H9 (cell line): ENCODE results near the gene TENM4. TPM values are rescaled to one million over a fixed set of nuclear protein-coding genes. Genes with fewer than 3 reads are reported as not detected.

Experiments
- DNase-seq: peaks from one replicate; pipeline ENCODE4 v3.0.0-alpha.2; 2017
- H2AFZ ChIP-seq: one replicate; pipeline ENCODE4 v1.6.1; 2013; ENCODE audit warnings: mild to moderate bottlenecking, low read length, control low read depth, moderate library complexity
- H2AK5ac ChIP-seq: 2 replicates; pipeline ENCODE4 v1.6.1; 2013; ENCODE audit warnings: low read length, control low read depth, mixed read lengths; ENCODE audit not compliant: insufficient read length
- H2BK120ac ChIP-seq: one replicate; pipeline ENCODE4 v1.6.1; 2013; ENCODE audit warnings: low read depth, mild to moderate bottlenecking, low read length, control low read depth, inconsistent platforms; ENCODE audit not compliant: poor library complexity, severe bottlenecking
- H2BK12ac ChIP-seq: 2 replicates; pipeline ENCODE4 v1.6.1; 2013; ENCODE audit warnings: low read length, control low read depth, mixed read lengths, low read depth; ENCODE audit not compliant: insufficient read length
- H2BK15ac ChIP-seq: 2 replicates; pipeline ENCODE4 v1.6.1; 2013; ENCODE audit warnings: low read depth, low read length, control low read depth
- H2BK20ac ChIP-seq: one replicate; pipeline ENCODE4 v1.6.1; 2013; ENCODE audit warnings: low read depth, mild to moderate bottlenecking, low read length, control low read depth, inconsistent platforms; ENCODE audit not compliant: poor library complexity, severe bottlenecking
- H2BK5ac ChIP-seq: 2 replicates; pipeline ENCODE4 v1.6.1; 2013; ENCODE audit warnings: low read length, control low read depth, mixed read lengths; ENCODE audit not compliant: insufficient read length
- H3K14ac ChIP-seq: 2 replicates; pipeline ENCODE4 v1.6.1; 2013; ENCODE audit warnings: low read length, control low read depth; ENCODE audit not compliant: insufficient read depth
- H3K18ac ChIP-seq: 2 replicates; pipeline ENCODE4 v1.6.1; 2013; ENCODE audit warnings: low read depth, mild to moderate bottlenecking, mixed read lengths, low read length, control low read depth; ENCODE audit not compliant: insufficient read length
- H3K23ac ChIP-seq: 2 replicates; pipeline ENCODE4 v1.6.1; 2013; ENCODE audit warnings: low read length, control low read depth, mixed read lengths, low read depth; ENCODE audit not compliant: insufficient read length
- H3K23me2 ChIP-seq: 2 replicates; pipeline ENCODE4 v1.6.1; 2013; ENCODE audit warnings: low read depth, mild to moderate bottlenecking, mixed read lengths, low read length, control low read depth; ENCODE audit not compliant: insufficient read length, poor library complexity, severe bottlenecking
- H3K27ac ChIP-seq: 2 replicates; pipeline ENCODE4 v1.5.1; 2013; ENCODE audit warnings: low read length, control low read depth, mixed read lengths, low read depth; ENCODE audit not compliant: insufficient read length
- H3K27me3 ChIP-seq: 2 replicates; pipeline ENCODE4 v1.6.1; 2013; ENCODE audit warnings: low read length, control low read depth, inconsistent platforms; ENCODE audit not compliant: insufficient read depth
- H3K4ac ChIP-seq: 2 replicates; pipeline ENCODE4 v1.6.1; 2013; ENCODE audit warnings: low read depth, mild to moderate bottlenecking, control low read depth, inconsistent platforms, low read length, moderate library complexity
- H3K4me1 ChIP-seq: 2 replicates; pipeline ENCODE4 v1.6.1; 2013; ENCODE audit warnings: low read length, control low read depth, inconsistent platforms; ENCODE audit not compliant: insufficient read depth
- H3K4me2 ChIP-seq: 2 replicates; pipeline ENCODE4 v1.6.1; 2013; ENCODE audit warnings: low read length, control low read depth, mixed read lengths; ENCODE audit not compliant: insufficient read length, insufficient read depth
- H3K56ac ChIP-seq: 2 replicates; pipeline ENCODE4 v1.6.1; 2013; ENCODE audit warnings: low read depth, mild to moderate bottlenecking, mixed read lengths, low read length, control low read depth; ENCODE audit not compliant: insufficient read length
- H3K79me1 ChIP-seq: 2 replicates; pipeline ENCODE4 v1.6.1; 2013; ENCODE audit warnings: low read depth, mild to moderate bottlenecking, moderate library complexity, low read length, control low read depth, inconsistent platforms; ENCODE audit not compliant: insufficient read depth, poor library complexity, severe bottlenecking
- H3K79me2 ChIP-seq: 2 replicates; pipeline ENCODE4 v1.6.1; 2013; ENCODE audit warnings: low read length, control low read depth, inconsistent platforms; ENCODE audit not compliant: insufficient read depth
- H3K9ac ChIP-seq: 2 replicates; pipeline ENCODE4 v1.6.1; 2013; ENCODE audit warnings: low read length, control low read depth, mixed read lengths; ENCODE audit not compliant: insufficient read length; ENCODE audit errors: extremely low read depth
- H3K9me3 ChIP-seq: one replicate; pipeline ENCODE4 v1.6.1; 2013; ENCODE audit warnings: low read depth, low read length, inconsistent platforms; ENCODE audit not compliant: control insufficient read depth
- H3T11ph ChIP-seq: one replicate; pipeline ENCODE4 v1.6.1; 2013; ENCODE audit warnings: mild to moderate bottlenecking, low read length, control low read depth, inconsistent platforms
- H4K20me1 ChIP-seq: one replicate; pipeline ENCODE4 v1.6.1; 2013; ENCODE audit not compliant: control insufficient read depth, insufficient read length, insufficient read depth
- H4K5ac ChIP-seq: 2 replicates; pipeline ENCODE4 v1.6.1; 2013; ENCODE audit warnings: low read depth, mild to moderate bottlenecking, mixed read lengths, low read length, control low read depth; ENCODE audit not compliant: insufficient read length
- H4K8ac ChIP-seq: replicated peaks from 2 replicates; pipeline ENCODE4 v1.6.1; 2013; ENCODE audit warnings: low read length, control low read depth, mixed read lengths, low read depth; ENCODE audit not compliant: insufficient read length
- H4K91ac ChIP-seq: 2 replicates; pipeline ENCODE4 v1.6.1; 2013; ENCODE audit warnings: low read depth, mild to moderate bottlenecking, moderate library complexity, mixed read lengths, low read length, control low read depth; ENCODE audit not compliant: insufficient read length
- H3K27ac Mint-ChIP-seq, 3 experiments: 2 replicates in 2 of 3; 3 replicates in 1 of 3; pipeline ENCODE4 v1.8.0; 2020 to 2021; ENCODE audit warnings: mixed read lengths in 3 of 3, mild to moderate bottlenecking in 1 of 3, moderate library complexity in 1 of 3
- H3K27me3 Mint-ChIP-seq: 2 replicates; pipeline ENCODE4 v1.8.0; 2021; ENCODE audit warnings: low read depth, mild to moderate bottlenecking, moderate library complexity, mixed read lengths
- H3K36me3 Mint-ChIP-seq, 3 experiments: 2 replicates in 2 of 3; 3 replicates in 1 of 3; pipeline ENCODE4 v1.8.0; 2020 to 2021; ENCODE audit warnings: low read depth in 3 of 3, mixed read lengths in 3 of 3; ENCODE audit not compliant: insufficient read depth in 1 of 3
- H3K4me1 Mint-ChIP-seq, 2 experiments: 2 replicates each; pipeline ENCODE4 v1.8.0; 2020; ENCODE audit warnings: mixed read lengths in 2 of 2
- H3K4me3 Mint-ChIP-seq, 2 experiments: 2 replicates in 1 of 2; 3 replicates in 1 of 2; pipeline ENCODE4 v1.8.0; 2020 to 2021; ENCODE audit warnings: mild to moderate bottlenecking in 2 of 2, mixed read lengths in 2 of 2, moderate library complexity in 1 of 2
- H3K9me3 Mint-ChIP-seq, 2 experiments: 2 replicates in 1 of 2; 3 replicates in 1 of 2; pipeline ENCODE4 v1.8.0; 2020; ENCODE audit warnings: mild to moderate bottlenecking in 2 of 2, mixed read lengths in 2 of 2, moderate library complexity in 1 of 2
- CTCF ChIP-seq: fragments of 200-600 bp; sonication (generic); conservative IDR thresholded peaks from 3 replicates; pipeline ENCODE4 v1.8.0; 2021; ENCODE audit warnings: antibody characterized with exemption, mild to moderate bottlenecking
- WGBS: extraction: QIAGEN DNeasy Blood & Tissue Kit; methylation state at CpG from one replicate; pipeline ENCODE4 v1.1.7; 2013; ENCODE audit warnings: missing lambda C conversion rate, low lambda C conversion rate, mixed read lengths; ENCODE audit not compliant: insufficient read length; ENCODE audit errors: extremely low coverage; 5-methylcytosine and 5-hydroxymethylcytosine counted together
- total RNA-seq: library from RNA; stranded (reverse); gene quantifications from 2 replicates; pipeline ENCODE4 v1.2.1, GENCODE V29; 2021

Gene TENM4
- total RNA-seq, 1 experiment from 2014 or later = 4.6 TPM

GRCh38 chr11:78857688-78858087, 583.1 kb downstream of the TENM4 start:
- H4K8ac ChIP-seq = no peak overlapping the region

More at GRCh38 chr11:78857688-78858087, 583.1 kb downstream of the TENM4 start:
- Histone ChIP-seq H2BK12ac (no peak overlapping the region), H2BK15ac (no peak overlapping the region), H3K9me3 (no peaks in the 10 kb centered on the region), H3K4me1 (no peaks in the 10 kb centered on the region), H2BK120ac (no peak overlapping the region), H3K56ac (no peak overlapping the region), H3K4ac (no peak overlapping the region), H3K18ac (no peak overlapping the region), H4K5ac (no peak overlapping the region), H2BK5ac (no peak overlapping the region), H3K79me2 (no peaks in the 10 kb centered on the region), H3K27me3 (no peaks in the 10 kb centered on the region), H3K79me1 (no peaks in the 10 kb centered on the region), H3K9ac (no peak overlapping the region), H2BK20ac (no peak overlapping the region), H3K23me2 (no peaks in the 10 kb centered on the region), H3T11ph (no peak overlapping the region), H3K27ac (no peak overlapping the region), H2AFZ (no peak overlapping the region), H3K23ac (no peak overlapping the region), H3K14ac (no peak overlapping the region), H4K91ac (no peak overlapping the region), H3K4me2 (no peak overlapping the region), H4K20me1 (no peaks in the 10 kb centered on the region), H2AK5ac (no peak overlapping the region)
- Mint-ChIP-seq H3K9me3 (no peaks in the 10 kb centered on the region), H3K27me3 (peaks cover 2% of the 10 kb centered on the region; the same call in 1 of the 2 replicates), H3K4me3 (no peak overlapping the region), H3K27ac (no peak overlapping the region), H3K36me3 (no peaks in the 10 kb centered on the region), H3K4me1 (no peaks in the 10 kb centered on the region)
- no peak for TF ChIP-seq CTCF
- WGBS = no CpG with 5 or more reads among the region's 2 CpGs
- DNase-seq = no peak
